Endothelial cell of umbilical vein (primary cell): ENCODE data around the gene KCTD20.

Experiments
- EZH2 ChIP-seq: IDR thresholded peaks from 2 replicates; pipeline ENCODE4 v1.6.1; 2012; ENCODE audit warnings: borderline replicate concordance, low read depth, mild to moderate bottlenecking, moderate library complexity, low read length, inconsistent platforms; ENCODE audit not compliant: severe bottlenecking
- FOS ChIP-seq: IDR thresholded peaks from 2 replicates; pipeline ENCODE4 v1.6.1; 2011; ENCODE audit warnings: mild to moderate bottlenecking, low read length, moderate library complexity, borderline replicate concordance; ENCODE audit not compliant: insufficient read depth
- GATA2 ChIP-seq: IDR thresholded peaks from 2 replicates; pipeline ENCODE4 v1.7.0; 2011; ENCODE audit warnings: low read depth, mild to moderate bottlenecking, moderate library complexity, mixed read lengths, low read length; ENCODE audit not compliant: insufficient read length, insufficient read depth
- MAX ChIP-seq: IDR thresholded peaks from 2 replicates; pipeline ENCODE4 v1.6.1; 2011; ENCODE audit not compliant: insufficient read depth, insufficient read length
- MYC ChIP-seq: IDR thresholded peaks from one replicate; pipeline ENCODE4 v1.6.1; 2011; ENCODE audit warnings: mild to moderate bottlenecking, low read depth, low read length
- POLR2A ChIP-seq: IDR thresholded peaks from 2 replicates; pipeline ENCODE4 v1.6.1; 2012; ENCODE audit warnings: low read depth, mild to moderate bottlenecking, control low read depth, low read length
- POLR2AphosphoS5 ChIP-seq: IDR thresholded peaks from 2 replicates; pipeline ENCODE4 v1.6.1; 2012; ENCODE audit warnings: low read depth, mild to moderate bottlenecking, control low read depth, low read length, moderate library complexity; ENCODE audit not compliant: insufficient read depth
- TF ChIP-seq, protein P1 (sequence below), 2 donors: IDR thresholded peaks; 1 replicate in 1 of 2; 2 replicates in 1 of 2; pipeline ENCODE4 v1.5.1; 2011; ENCODE audit warnings: low read length in 2 of 2, mild to moderate bottlenecking in 2 of 2, moderate library complexity in 2 of 2, control low read depth in 1 of 2, inconsistent platforms in 1 of 2, low read depth in 1 of 2; ENCODE audit not compliant: insufficient read depth in 1 of 2; ENCODE audit errors: extremely low read depth in 1 of 2

GRCh38 chr6:36460916-36461315 is 18.1 kb downstream of the KCTD20 start:
- TF ChIP-seq FOS, result no peak
- TF ChIP-seq, protein P1, sequence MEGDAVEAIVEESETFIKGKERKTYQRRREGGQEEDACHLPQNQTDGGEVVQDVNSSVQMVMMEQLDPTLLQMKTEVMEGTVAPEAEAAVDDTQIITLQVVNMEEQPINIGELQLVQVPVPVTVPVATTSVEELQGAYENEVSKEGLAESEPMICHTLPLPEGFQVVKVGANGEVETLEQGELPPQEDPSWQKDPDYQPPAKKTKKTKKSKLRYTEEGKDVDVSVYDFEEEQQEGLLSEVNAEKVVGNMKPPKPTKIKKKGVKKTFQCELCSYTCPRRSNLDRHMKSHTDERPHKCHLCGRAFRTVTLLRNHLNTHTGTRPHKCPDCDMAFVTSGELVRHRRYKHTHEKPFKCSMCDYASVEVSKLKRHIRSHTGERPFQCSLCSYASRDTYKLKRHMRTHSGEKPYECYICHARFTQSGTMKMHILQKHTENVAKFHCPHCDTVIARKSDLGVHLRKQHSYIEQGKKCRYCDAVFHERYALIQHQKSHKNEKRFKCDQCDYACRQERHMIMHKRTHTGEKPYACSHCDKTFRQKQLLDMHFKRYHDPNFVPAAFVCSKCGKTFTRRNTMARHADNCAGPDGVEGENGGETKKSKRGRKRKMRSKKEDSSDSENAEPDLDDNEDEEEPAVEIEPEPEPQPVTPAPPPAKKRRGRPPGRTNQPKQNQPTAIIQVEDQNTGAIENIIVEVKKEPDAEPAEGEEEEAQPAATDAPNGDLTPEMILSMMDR (IDR thresholded peaks at IDR 0.05; ENCODE audit: extremely low read depth in 1 of 2, insufficient read depth in 1 of 2, low read depth in 1 of 2, low read length in 2 of 2), result no peak
- no peak for TF ChIP-seq POLR2A
- TF ChIP-seq MYC, result no peak
- TF ChIP-seq EZH2, result no peak
- TF ChIP-seq MAX, result no peak
- no peak for TF ChIP-seq POLR2AphosphoS5
- TF ChIP-seq GATA2, result no peak
